Left kidney (tissue), 2 donors: ENCODE results near the gene NEIL1. TPM values are rescaled to one million over a fixed set of nuclear protein-coding genes. Genes with fewer than 3 reads are reported as not detected.
"Not testable (repeated sequence)": the region's sequence is repeated elsewhere in the genome, so short reads cannot be mapped to it uniquely, and the experiment has no call there.

ENCODE experiments used
- DNase-seq: peaks from one replicate; pipeline ENCODE4 v3.0.0-alpha.2; 2013
- polyA plus RNA-seq: library from polyadenylated mRNA; unstranded; fragments of 120-200 nt; gene quantifications from one replicate; pipeline ENCODE4 v1.2.1, GENCODE V29; 2013; ENCODE audit not compliant: insufficient read length

NEIL1 gene
- polyA plus RNA-seq, 1 donor: 29.2 TPM

DNA sequence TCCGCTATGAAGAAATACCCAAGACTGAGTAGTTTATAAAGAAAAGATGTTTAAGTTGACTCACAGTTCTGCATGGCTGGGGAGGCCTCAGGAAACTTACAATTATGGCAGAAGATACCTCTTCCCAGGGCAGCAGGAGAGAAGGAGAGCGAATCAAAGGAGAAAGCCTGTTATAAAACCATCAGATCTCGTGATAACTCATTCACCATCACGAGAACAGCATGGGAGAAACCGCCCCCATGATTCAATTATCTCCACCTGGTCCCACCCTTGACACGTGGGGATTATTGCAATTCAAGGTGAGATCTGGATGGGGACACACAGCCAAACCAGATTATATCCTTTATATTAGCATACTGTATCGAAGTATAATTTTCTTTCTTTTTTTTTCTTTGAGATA, 14.7 kb upstream of the NEIL1 start:
- not testable (repeated sequence) for DNase-seq

DNA sequence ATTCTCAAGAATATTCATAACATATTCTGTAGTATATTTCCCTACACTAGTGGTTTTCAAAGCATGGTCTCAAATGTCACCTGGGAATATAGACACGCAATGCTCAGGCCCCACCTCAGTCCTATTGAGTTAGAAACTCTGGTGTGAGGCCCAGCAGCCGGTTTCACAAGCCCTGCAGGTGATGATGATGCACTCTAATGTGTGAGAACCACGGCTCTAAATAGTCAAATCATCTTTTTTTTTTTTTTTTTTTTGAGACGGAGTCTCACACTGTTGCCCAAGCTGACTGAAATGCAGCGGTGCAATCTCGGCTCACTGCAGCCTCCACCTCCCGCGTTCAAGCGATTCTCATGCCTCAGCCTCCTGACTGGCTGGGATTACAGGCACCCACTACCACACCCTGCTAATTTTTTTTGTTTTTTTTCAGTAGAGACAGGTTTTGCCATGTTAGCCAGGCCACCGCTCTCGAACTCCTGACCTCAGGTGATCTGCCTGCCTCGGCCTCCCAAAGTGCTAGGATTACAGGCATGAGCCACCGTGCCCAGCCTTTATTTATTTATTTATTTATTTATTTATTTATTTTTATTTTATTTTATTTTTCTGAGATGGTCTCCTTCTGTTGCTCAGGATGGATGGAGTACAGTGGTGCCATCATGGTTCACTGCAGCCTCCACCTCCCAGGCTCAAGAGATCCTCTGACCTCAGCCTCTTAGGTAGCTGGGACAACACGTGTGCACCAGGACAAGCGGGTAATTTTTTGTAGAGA, 13.0 kb upstream of the NEIL1 start:
- not testable (repeated sequence) for DNase-seq

DNA sequence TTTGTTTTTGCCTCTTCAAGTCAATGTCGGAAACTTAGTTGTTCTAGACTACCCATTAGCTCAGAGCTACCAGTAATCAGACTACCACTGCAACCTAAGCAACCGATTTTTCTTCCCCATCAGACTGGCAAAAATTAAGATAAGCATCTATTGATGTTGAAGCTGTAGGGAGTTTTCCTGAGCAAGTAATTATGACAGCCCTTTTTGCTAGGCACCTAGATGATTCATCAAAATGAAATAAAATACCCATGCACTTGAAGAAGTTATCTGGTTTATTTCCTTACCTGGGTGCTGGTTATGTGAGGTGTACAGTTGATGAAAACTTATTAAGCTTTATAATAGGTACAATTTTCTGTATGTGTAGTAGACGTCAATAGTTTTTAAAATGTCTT, 11.5 kb upstream of the NEIL1 start:
- DNase-seq: no peak

DNA sequence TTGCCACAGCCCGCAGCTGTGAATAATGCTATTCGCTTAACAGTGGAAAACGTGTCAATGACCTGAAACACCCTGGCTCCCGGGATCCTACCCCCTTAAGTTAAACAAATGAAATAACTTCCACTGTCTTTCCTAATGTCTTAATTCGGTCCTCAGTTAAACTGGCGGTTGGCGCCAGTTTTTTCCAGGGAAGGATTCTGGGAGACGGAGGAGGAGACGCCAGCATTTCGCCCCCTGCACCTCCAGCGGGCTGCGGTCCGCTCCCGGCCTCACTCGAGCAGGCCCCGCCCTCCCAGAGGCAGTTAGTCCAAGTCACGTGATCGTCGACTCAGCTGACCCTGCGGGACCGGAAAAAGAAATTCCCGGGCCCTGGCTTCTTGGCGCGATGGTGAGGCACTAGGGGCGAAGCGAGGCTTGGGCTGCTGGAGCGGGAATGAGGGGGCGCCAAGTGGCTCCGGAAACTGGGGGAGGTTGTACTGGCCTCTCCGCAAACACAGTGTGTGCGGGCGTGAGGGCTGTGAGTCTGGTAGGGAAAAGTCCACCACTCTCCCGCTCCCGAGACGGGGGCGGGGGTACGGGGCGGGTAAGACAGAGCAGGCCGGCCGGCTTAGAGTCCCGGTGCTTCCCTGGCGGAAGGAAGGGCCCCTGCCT, 11.0 kb upstream of the NEIL1 start, which contains the start of gene COMMD4:
COMMD4 (plus strand) TSS at position 359 of the 651 bp plus-strand sequence; CDS start at position 386, 27 bp downstream.
- DNase-seq: peak; percentile 96

DNA sequence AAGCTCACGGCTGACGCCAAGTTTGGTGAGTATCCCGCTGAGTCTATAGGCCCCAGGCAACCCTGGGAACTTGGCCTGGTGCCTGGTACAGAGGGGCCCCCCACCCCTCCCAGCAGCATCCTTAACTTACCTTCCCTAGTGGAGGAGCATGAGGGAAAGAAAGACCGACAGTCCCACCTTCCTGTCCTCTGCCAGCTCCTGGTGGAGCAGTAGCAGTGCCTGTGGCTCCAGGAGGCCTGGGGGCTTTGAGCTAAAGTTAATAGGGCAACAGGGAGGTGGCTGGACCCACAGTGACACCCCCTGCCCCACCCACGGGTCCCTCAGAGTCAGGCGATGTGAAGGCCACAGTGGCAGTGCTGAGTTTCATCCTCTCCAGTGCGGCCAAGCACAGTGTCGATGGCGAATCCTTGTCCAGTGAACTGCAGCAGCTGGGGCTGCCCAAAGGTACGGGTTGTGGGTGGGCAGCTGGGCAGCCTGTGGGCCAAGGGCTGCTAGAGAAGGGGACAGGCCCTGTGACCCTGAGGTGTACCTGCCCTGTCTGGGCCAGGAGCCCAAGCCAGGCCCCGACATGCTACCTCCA, 8.1 kb upstream of the NEIL1 start:
- no peak for DNase-seq

DNA sequence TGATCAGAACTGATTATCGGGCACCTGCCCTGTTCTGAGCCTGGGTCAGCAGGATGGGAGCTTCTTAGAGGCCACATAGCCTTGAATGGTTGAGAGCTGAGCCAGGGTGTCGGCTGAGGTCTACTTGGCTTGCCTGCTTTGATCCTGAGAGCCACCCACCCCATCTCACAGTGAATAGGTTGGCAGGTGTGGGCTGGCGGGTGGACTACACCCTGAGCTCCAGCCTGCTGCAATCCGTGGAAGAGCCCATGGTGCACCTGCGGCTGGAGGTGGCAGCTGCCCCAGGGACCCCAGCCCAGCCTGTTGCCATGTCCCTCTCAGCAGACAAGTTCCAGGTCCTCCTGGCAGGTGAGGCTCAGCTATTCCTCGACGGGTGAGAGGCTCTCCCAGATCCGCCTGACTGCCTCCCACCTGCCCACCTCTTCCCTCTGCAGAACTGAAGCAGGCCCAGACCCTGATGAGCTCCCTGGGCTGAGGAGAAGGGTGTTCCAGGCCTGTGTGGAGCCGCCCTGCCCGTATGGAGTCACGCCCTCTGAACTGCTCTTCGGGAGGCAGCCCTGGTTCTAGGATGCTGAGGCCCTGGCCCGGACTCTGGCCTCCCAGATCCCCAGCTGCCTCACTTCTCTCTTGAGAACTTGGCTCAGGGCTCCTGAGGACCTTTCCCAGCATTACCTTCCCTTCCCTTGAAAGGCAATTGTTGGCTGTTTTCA, 7.2 kb upstream of the NEIL1 start:
- DNase-seq: no peak

DNA sequence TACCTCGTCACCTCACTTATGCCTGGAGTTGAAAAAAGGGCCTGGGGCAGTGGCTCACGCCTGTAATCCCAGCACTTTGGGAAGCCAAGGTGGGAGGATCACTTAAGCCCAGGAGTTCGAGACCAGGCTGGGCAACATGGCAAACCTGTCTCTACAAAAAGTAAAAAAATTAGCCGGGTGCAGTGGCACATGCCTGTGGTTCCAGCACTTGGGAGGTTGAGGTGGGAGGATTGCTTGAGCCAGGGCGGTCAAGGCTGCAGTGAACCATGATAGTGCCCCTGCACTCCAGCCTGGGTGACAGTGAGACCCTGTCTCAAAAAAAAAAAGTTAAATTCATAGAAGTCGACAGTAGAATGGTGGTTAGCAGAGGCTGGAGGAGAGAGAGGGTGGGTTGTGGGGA, 4.6 kb upstream of the NEIL1 start:
- DNase-seq: no peak

DNA sequence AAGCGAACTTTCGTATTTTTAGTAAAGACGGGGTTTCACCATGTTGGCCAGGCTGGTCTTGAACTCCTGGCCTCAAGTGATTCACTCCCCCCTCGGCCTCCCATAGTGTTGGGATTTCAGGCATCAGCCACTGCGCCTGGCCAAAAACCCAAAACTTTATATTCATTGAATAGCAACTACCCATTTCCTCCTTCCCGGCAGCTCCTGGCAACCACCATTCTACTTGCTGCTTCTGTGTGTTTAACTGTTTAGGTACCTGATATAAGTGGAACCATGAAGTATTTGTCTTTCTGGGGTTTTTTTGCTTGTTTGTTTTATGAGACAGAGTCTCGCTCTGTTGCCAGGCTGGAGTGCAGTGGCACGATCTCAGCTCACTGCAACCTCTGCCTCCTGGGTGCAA, 2.9 kb upstream of the NEIL1 start:
- not testable (repeated sequence) for DNase-seq

DNA sequence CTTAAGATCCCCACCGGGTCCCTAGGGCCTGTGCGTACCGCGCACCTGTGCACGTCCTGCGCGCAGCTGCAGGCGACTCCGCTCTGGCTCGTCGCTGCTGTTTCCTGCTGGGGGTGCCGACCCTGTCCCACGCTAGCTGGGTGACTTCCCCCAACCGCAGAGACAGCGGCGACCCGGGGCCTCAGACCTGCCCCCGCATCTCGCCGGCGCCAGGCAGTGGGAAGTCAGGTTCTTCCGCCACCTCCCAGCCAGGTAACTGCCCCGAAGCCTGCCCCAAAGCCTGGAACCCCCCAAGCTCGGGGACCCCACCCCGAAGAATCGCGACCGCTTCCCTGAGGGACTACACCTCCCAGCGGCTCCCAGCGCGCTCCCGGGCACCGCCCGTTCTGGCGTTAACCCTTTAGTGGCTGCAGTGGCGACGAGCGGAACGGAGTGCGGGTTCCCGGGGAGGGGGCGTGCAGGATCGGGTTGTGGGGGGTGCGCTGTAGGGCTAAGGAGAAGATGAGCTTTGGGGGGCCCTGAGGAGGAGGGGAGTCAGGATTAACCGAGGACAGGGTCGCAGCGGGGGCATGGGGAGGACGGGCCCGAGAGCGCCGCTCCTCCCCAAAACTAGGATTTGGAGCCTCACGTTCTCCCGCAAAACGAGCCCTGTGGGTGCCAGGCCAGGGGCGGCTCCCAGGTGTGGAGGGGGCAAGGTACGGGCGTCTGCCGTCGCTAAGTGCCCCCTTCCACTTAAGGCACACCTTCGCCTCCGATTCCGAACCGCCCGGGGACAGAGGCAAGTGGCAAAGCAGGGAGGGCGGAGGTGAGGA, 589 bp downstream of the NEIL1 start:
- peak; percentile 44 for DNase-seq

DNA sequence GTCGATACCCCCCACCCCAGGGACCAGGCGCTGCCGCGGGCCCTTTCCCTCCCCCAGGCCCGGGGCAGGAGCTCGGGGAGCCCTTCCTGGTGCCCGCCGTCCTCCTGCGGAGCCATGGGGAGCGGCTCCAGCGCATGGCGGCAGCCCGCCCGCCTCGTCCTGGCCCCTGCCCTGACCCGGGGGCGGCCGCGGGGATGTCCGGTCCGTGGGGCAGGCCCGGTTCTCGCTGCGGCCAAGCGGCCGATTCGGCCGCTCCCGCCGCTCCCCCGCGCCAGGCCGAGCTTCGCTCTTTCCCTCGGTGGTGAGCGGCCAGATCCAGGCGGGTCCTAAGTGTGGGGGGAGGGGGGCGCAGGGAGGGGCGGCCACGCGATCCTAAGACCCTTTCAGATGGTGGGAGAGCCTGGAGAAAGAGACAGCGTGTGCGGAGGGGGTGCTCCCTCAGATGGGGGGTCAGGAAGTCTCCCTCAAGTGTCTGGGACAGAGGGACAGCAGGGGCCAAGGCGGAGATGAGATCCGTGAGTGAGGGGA, 1.3 kb downstream of the NEIL1 start:
- peak; percentile 11 for DNase-seq

DNA sequence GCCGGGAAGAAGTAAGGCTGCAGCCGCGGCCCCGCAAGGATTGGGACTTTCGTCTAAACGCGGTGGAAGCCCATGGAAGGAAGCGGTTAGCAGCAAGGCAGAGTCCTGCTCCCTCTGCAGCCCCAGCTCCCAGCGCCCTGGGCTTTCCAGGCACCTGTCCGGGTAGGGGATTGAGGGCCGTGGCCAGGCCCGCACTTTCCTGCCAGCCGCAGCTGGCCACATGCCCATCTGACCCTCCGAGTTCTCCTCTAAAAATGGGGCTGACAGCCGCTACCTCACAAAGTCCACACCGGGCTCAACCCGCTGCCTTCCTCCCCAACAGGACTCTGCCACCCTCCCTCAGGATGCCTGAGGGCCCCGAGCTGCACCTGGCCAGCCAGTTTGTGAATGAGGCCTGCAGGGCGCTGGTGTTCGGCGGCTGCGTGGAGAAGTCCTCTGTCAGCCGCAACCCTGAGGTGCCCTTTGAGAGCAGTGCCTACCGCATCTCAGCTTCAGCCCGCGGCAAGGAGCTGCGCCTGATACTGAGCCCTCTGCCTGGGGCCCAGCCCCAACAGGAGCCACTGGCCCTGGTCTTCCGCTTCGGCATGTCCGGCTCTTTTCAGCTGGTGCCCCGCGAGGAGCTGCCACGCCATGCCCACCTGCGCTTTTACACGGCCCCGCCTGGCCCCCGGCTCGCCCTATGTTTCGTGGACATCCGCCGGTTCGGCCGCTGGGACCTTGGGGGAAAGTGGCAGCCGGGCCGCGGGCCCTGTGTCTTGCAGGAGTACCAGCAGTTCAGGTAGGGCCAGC, 1.9 kb downstream of the NEIL1 start:
- DNase-seq: peak; percentile 3

DNA sequence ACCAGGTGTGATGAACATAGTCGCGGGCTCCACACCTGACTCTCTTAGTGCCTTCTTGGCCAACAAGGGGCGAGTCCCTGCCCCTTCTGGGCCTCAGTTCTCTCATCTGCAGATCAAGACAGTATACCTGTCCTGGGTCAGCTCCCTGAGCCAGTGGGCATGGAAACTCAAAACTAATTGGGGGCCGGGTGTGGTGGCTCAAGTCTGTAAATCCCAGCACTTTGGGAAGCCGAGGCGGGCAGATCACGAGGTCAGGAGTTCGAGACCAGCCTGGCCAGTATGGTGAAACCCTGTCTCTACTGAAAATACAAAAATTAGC, 2.5 kb downstream of the NEIL1 start:
- DNase-seq: not testable (repeated sequence)

DNA sequence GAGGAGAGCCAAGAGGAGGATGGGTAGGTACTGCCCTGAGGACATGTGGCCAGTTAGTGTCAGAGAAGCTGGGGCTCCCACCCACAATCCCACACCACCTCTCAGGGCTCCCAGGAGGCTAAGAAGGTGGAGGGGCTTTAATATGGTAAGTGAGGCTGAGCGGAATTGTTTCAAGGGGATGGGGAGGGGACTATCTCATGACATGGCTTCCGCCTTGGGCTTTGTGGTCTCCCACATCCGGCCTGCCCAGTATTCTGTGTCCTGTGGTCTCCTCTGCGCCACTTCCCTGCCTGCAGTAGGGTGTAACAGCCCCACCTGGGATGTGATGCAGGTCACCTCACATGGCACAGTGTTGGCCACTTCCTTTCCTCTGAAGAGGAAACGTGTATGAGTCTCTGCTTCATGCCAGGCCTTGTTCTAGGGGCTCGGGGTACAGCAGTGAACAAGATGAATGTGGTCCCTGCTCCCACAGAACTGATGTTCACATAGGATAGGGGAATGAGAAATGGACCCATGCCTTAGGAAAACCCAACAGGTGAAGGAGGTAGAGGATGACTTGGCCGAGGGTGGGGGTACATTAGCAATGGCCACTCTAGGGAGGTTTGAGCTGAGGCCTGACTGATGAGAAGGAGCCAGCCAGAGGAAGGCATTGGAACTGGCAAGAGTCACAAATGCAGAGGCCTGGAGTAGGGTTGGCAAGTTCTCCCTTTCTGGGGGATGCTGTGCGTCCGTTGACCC, 3.2 kb downstream of the NEIL1 start:
- DNase-seq: no peak

DNA sequence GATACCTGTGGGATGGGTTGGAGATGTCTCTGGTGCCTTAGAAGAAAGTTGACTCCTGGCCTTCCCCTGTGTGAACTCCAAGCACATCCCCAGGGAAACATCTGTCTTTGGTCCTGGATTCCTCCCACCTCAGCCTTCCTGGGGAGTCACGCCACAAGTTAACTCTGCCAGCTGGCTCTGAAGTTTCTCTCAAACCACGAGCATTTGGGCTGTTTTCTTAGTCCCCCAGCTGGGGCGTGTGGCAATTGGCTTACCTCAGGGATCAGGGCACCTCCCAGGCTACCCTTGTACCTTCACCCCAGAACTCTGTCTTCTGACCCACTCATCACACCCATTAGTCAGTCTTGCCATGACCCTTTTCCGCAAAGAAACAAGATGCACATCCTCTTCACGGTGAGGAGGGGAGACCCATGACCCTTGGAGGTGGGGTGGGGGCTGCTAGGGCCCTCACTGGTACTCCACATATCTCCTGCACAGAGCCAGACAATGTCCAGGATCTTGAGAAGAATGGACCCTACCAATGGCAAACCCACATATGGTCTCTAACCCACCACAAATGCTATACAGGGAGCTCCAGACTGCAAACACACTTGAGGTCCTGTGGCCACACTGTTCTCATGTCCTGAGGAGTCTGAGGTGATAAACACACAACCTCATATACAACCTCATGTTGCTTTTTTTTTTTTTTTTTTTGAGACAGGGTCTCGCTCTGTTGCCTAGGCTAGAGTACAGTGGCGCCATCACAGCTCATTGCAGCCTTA, 3.9 kb downstream of the NEIL1 start:
- DNase-seq: no peak

DNA sequence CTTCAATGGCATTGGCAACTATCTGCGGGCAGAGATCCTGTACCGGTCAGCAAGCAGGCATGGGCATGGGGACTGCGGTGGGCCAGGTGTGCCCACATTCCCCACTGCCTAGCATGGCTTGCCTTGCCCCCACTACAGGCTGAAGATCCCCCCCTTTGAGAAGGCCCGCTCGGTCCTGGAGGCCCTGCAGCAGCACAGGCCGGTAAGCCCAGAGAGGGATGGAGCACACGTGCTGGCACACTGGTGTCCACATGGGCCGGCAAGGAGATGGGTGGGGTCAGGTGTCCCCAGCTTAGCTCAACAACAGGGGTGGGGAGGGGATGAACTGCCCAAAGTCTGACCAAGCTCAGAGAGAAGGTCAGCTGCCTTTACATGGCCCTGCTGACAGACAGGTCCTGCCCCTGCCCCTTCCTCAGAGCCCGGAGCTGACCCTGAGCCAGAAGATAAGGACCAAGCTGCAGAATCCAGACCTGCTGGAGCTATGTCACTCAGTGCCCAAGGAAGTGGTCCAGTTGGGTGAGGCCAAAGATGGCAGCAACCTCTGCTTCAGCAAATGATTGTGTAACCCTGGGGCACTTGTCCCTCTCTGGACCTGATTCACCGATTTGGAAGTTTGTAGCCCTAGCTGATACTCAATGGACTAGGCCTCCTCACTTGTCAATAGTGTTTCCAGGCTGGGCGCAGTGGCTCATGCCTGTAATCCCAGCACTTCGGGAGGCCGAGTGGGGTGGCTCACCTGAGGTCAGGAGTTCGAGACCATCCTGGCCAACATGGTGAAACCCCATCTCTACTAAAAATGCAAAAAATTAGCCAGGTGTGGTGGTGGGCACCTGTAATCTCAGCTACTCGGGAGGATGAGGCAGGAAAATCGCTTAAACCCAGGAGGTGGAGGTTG, 5.6 kb downstream of the NEIL1 start:
- no peak for DNase-seq

DNA sequence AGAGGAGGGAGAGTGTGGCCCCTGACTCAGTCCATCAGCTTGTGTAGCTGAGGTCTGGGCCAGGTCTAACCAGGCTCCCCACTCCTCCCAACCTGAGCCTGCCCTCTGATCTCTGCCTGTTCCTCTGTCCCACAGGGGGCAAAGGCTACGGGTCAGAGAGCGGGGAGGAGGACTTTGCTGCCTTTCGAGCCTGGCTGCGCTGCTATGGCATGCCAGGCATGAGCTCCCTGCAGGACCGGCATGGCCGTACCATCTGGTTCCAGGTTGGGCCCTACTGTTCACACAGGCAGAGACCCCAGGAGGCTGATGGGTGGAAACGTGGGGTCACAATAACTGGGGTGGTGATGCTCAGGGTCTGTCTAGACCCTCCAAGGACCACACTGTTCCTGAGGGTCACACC, 6.8 kb downstream of the NEIL1 start:
- DNase-seq: no peak

DNA sequence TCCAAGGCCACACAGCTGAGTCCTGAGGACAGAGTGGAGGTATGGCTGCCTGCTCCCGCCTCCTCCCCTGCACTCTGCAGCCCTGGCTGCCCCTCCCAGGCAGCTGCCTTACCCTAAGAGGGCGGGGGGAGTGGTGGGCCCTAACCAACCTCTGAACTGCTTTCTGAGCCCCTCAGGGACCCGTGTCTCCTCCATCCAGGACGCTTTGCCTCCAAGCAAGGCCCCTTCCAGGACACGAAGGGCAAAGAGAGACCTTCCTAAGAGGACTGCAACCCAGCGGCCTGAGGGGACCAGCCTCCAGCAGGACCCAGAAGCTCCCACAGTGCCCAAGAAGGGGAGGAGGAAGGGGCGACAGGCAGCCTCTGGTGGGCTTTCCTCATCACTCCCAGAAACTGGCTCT, 7.6 kb downstream of the NEIL1 start:
- no peak for DNase-seq

DNA sequence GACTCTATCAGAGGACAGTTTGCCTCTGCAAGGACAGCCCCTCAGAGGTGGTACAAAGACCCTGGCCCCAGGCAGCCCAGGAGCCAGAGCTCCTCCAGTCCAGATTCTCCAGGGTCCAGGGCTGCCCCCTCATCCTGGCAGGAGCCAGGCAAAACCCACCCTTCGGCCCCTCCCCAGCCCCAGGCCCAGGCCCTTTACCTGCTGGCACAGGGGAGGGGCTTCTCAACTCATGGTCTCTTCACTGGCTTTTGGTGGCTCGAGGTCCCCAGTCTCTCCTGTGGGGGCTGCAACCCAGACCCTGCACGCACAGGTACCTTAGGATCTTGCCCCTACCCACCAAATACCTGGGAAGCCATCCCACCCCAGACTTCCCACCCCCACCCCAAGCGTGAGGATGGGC, 8.5 kb downstream of the NEIL1 start:
- no peak for DNase-seq
